ENCODE data around the gene ZMYM2. TPM values are rescaled to one million over a fixed set of nuclear protein-coding genes. Genes with fewer than 3 reads are reported as not detected.
A peak's percentile ranks its signal among the peaks of the same experiment; 100 is the strongest.

The ZMYM2 gene
- total and polyA plus RNA-seq, 2 donors (not counting 3 experiments of a cell fraction or from before 2014, with no cell fraction given), result 14.7 to 75.3 TPM

GRCh38 chr13:19961924-19962323, 3.4 kb downstream of the ZMYM2 start:
- H3K9me1 ChIP-seq (replicated peaks; ENCODE audit: control insufficient read depth, extremely low read depth, insufficient read depth, low read length), result no peaks in the 10 kb centered on the region
- no peak overlapping the region for H2AFZ ChIP-seq (ENCODE audit: low read depth, low read length)
- no peak for FAIRE-seq
- peaks cover 8% of the 10 kb centered on the region for H4K20me1 ChIP-seq (replicated peaks; ENCODE audit: control insufficient read depth, extremely low read depth, insufficient read depth, low read length)
- no peak overlapping the region for H3K27ac ChIP-seq (ENCODE audit: insufficient read depth, low read depth, low read length)
- CTCF ChIA-PET, result interaction anchor here (1.5 kb wide), 1 partner anchor 8 kb away, joined by 3 read pairs; no protein-coding TSS in a partner anchor
- peaks cover 62% of the 10 kb centered on the region for H3K79me2 ChIP-seq (ENCODE audit: control insufficient read depth, insufficient read depth, low read length)
- H3K27me3 ChIP-seq (ENCODE audit: control insufficient read depth in 2 of 2, insufficient read depth in 2 of 2, low read length in 2 of 2), result peaks cover 0 to 3% of the 10 kb centered on the region in 2 experiments
- POLR2A ChIA-PET, result no interaction called here
- H3K9ac ChIP-seq (replicated peaks; ENCODE audit: extremely low read depth, insufficient read depth, low read length), result no peak overlapping the region
- H3K4me3 ChIP-seq (replicated peaks in 1 of 3; ENCODE audit: insufficient read depth in 1 of 3, low read depth in 1 of 3, low read length in 3 of 3), result peak overlapping the region in 1 of 3 experiments; percentile 39
- TF ChIP-seq JUN (IDR thresholded peaks at IDR 0.05; ENCODE audit: borderline replicate concordance, insufficient read depth, insufficient read length, low read depth) (no peak), FOS (IDR thresholded peaks at IDR 0.05; ENCODE audit: borderline replicate concordance, insufficient read depth, low read length) (no peak), GATA2 (IDR thresholded peaks at IDR 0.05; ENCODE audit: insufficient read depth, insufficient read length, low read depth, low read length) (no peak), EZH2 (IDR thresholded peaks at IDR 0.05; ENCODE audit: borderline replicate concordance, low read depth, low read length, severe bottlenecking) (no peak), MYC (IDR thresholded peaks at IDR 0.05; ENCODE audit: low read depth, low read length) (no peak), POLR2A (IDR thresholded peaks at IDR 0.05; ENCODE audit: low read depth, low read length) (no peak), CTCF (IDR thresholded peaks at IDR 0.05; ENCODE audit: extremely low read depth in 1 of 2, insufficient read depth in 1 of 2, low read depth in 1 of 2, low read length in 2 of 2) (no peak), POLR2AphosphoS5 (IDR thresholded peaks at IDR 0.05; ENCODE audit: insufficient read depth, low read depth, low read length) (no peak)
- TF ChIP-seq, protein P1, sequence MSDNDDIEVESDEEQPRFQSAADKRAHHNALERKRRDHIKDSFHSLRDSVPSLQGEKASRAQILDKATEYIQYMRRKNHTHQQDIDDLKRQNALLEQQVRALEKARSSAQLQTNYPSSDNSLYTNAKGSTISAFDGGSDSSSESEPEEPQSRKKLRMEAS (IDR thresholded peaks at IDR 0.05; ENCODE audit: insufficient read depth, insufficient read length), result no peak
- peaks cover 0 to 4% of the 10 kb centered on the region in 2 experiments for H3K36me3 ChIP-seq (ENCODE audit: control insufficient read depth in 2 of 2, extremely low read depth in 1 of 2, insufficient read depth in 2 of 2, low read length in 2 of 2)
- dilution Hi-C loops (cut with MboI; ENCODE audit: extremely low pct_ligation_motif_present, low sequenced_read_pairs), result no loop called here
- H3K9me3 ChIP-seq (replicated peaks; ENCODE audit: control insufficient read depth, insufficient read depth, low read length), result no peaks in the 10 kb centered on the region
- peaks cover 25% of the 10 kb centered on the region for H3K4me1 ChIP-seq (ENCODE audit: control insufficient read depth, extremely low read depth, insufficient read depth, low read length)
- peak overlapping the region; percentile 97 for H3K4me2 ChIP-seq (ENCODE audit: insufficient read depth, low read length)
- BruUV-seq (replicated peaks), result no TSS peak
- intact Hi-C loops (cut with micrococcal nuclease), result loop anchor here (2.0 kb wide), 1 partner anchor 35 kb away; no protein-coding TSS in a partner anchor
- DNase-seq (ENCODE audit: low read depth, low spot score), result no peak
